ENCODE data around the gene MFGE8. TPM values are rescaled to one million over a fixed set of nuclear protein-coding genes. Genes with fewer than 3 reads are reported as not detected.

MFGE8 gene
- total RNA-seq, 3 donors from 2014 or later, result 226 to 457 (median 311) TPM

GRCh38 chr15:88896333-88897033 is 16.7 kb downstream of the MFGE8 start:
- TF ChIP-seq POLR2AphosphoS5 (IDR thresholded peaks at IDR 0.05), result no peak
- TF ChIP-seq POLR2A (IDR thresholded peaks at IDR 0.05), result no peak
- TF ChIP-seq, protein P1, sequence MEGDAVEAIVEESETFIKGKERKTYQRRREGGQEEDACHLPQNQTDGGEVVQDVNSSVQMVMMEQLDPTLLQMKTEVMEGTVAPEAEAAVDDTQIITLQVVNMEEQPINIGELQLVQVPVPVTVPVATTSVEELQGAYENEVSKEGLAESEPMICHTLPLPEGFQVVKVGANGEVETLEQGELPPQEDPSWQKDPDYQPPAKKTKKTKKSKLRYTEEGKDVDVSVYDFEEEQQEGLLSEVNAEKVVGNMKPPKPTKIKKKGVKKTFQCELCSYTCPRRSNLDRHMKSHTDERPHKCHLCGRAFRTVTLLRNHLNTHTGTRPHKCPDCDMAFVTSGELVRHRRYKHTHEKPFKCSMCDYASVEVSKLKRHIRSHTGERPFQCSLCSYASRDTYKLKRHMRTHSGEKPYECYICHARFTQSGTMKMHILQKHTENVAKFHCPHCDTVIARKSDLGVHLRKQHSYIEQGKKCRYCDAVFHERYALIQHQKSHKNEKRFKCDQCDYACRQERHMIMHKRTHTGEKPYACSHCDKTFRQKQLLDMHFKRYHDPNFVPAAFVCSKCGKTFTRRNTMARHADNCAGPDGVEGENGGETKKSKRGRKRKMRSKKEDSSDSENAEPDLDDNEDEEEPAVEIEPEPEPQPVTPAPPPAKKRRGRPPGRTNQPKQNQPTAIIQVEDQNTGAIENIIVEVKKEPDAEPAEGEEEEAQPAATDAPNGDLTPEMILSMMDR (IDR thresholded peaks at IDR 0.05), result no peak
- intact Hi-C loops (cut with DNase I; ENCODE audit: low total_unique reads), result no loop called here
- DNase-seq (ENCODE audit: low spot score in 2 of 2), result no peak
- Histone ChIP-seq H3K36me3 (no peaks in the 10 kb centered on the region), H3K27me3 (no peaks in the 10 kb centered on the region), H3K27ac (peak overlapping the region; percentile 77 to 82), H3K4me3 (no peak overlapping the region), H3K9me3 (no peaks in the 10 kb centered on the region), H3K4me1 (peaks cover 4 to 16% of the 10 kb centered on the region in 2 donors)

GRCh38 chr15:88894819-88895767 is 18.1 kb downstream of the MFGE8 start, which contains the start of gene HAPLN3:
HAPLN3 (minus strand) TSS chr15:88895544; CDS start chr15:88887298, 8,246 bp downstream.
- Histone ChIP-seq H3K4me3 (peak within 1 kb of the TSS; percentile 49 to 87 (median 59)), H3K36me3 (no peaks in the 10 kb centered on the region), H3K27me3 (no peaks in the 10 kb centered on the region), H3K4me1 (peaks cover 4 to 16% of the 10 kb centered on the region in 2 donors), H3K27ac (peak within 1 kb of the TSS; percentile 77 to 82), H3K9me3 (no peaks in the 10 kb centered on the region)
- intact Hi-C loops (cut with DNase I; ENCODE audit: low total_unique reads), result no loop called here
- TF ChIP-seq POLR2AphosphoS5 (IDR thresholded peaks at IDR 0.05) (no peak), POLR2A (IDR thresholded peaks at IDR 0.05) (no peak)
- TF ChIP-seq, protein P1 (IDR thresholded peaks at IDR 0.05), result no peak
- DNase-seq (ENCODE audit: low spot score in 2 of 2), result no peak

GRCh38 chr15:88894348-88894818 is 18.8 kb downstream of the MFGE8 start:
- Histone ChIP-seq H3K27me3 (no peaks in the 10 kb centered on the region), H3K27ac (peak overlapping the region in 1 of 2 donors; percentile 58), H3K9me3 (no peaks in the 10 kb centered on the region), H3K4me1 (peaks cover 4 to 16% of the 10 kb centered on the region in 2 donors), H3K36me3 (no peaks in the 10 kb centered on the region), H3K4me3 (peak overlapping the region; percentile 49 to 87 (median 59))
- peak; percentile 65 to 66 for DNase-seq (ENCODE audit: low spot score in 2 of 2)
- TF ChIP-seq POLR2AphosphoS5 (IDR thresholded peaks at IDR 0.05), result no peak
- TF ChIP-seq, protein P1 (IDR thresholded peaks at IDR 0.05), result peak; percentile 6 to 61 (median 57)
- intact Hi-C loops (cut with DNase I; ENCODE audit: low total_unique reads), result no loop called here

- TF ChIP-seq POLR2A (IDR thresholded peaks at IDR 0.05) (no peak), POLR2AphosphoS5 (IDR thresholded peaks at IDR 0.05) (no peak)
- TF ChIP-seq, protein P1 (IDR thresholded peaks at IDR 0.05), result no peak
- H3K9me3 ChIP-seq, result no peaks in the 10 kb centered on the region
Observed at GRCh38 chr15:88891540-88892254, 21.5 kb downstream of the MFGE8 start.

More at GRCh38 chr15:88891540-88892254, 21.5 kb downstream of the MFGE8 start:
- Histone ChIP-seq H3K4me1 (peaks cover 0 to 3% of the 10 kb centered on the region in 2 donors), H3K36me3 (no peaks in the 10 kb centered on the region), H3K27me3 (no peaks in the 10 kb centered on the region), H3K4me3 (no peak overlapping the region), H3K27ac (no peak overlapping the region)
- no peak for DNase-seq (ENCODE audit: low spot score in 2 of 2)
- intact Hi-C loops (cut with DNase I; ENCODE audit: low total_unique reads), result no loop called here
